Osteocyte (in vitro differentiated cells): ENCODE results near the gene CHCHD4. TPM values are rescaled to one million over a fixed set of nuclear protein-coding genes. Genes with fewer than 3 reads are reported as not detected.

ENCODE experiments used
- DNase-seq: peaks from one replicate; pipeline ENCODE4 v3.0.0; 2021; ENCODE audit warnings: mixed read lengths; ENCODE audit not compliant: unreplicated experiment; ENCODE audit errors: extremely low spot score
- H3K27ac Mint-ChIP-seq: one replicate; pipeline ENCODE4 v1.8.0; 2021; ENCODE audit warnings: mild to moderate bottlenecking, mixed read lengths; ENCODE audit not compliant: unreplicated experiment
- H3K27me3 Mint-ChIP-seq: one replicate; pipeline ENCODE4 v1.8.0; 2021; ENCODE audit warnings: mixed read lengths; ENCODE audit not compliant: unreplicated experiment
- H3K36me3 Mint-ChIP-seq: one replicate; pipeline ENCODE4 v1.8.0; 2021; ENCODE audit warnings: mixed read lengths; ENCODE audit not compliant: unreplicated experiment
- H3K4me1 Mint-ChIP-seq: one replicate; pipeline ENCODE4 v1.8.0; 2021; ENCODE audit warnings: mixed read lengths; ENCODE audit not compliant: unreplicated experiment
- H3K4me3 Mint-ChIP-seq: one replicate; pipeline ENCODE4 v1.8.0; 2021; ENCODE audit warnings: mild to moderate bottlenecking, moderate library complexity, mixed read lengths; ENCODE audit not compliant: unreplicated experiment
- H3K9me3 Mint-ChIP-seq: one replicate; pipeline ENCODE4 v1.8.0; 2021; ENCODE audit warnings: mixed read lengths; ENCODE audit not compliant: unreplicated experiment
- total RNA-seq: library from RNA; stranded (reverse); gene quantifications from 2 replicates; pipeline ENCODE4 v1.2.1, GENCODE V29; 2021
- TF ChIP-seq, protein P1 (sequence below): fragments of 200-600 bp; sonication (generic); IDR thresholded peaks from 2 replicates; pipeline ENCODE4 v1.5.0; 2021; ENCODE audit warnings: antibody characterized with exemption, mild to moderate bottlenecking, moderate library complexity

The CHCHD4 gene
- total RNA-seq, 1 donor from 2014 or later, result 7.2 TPM

DNA sequence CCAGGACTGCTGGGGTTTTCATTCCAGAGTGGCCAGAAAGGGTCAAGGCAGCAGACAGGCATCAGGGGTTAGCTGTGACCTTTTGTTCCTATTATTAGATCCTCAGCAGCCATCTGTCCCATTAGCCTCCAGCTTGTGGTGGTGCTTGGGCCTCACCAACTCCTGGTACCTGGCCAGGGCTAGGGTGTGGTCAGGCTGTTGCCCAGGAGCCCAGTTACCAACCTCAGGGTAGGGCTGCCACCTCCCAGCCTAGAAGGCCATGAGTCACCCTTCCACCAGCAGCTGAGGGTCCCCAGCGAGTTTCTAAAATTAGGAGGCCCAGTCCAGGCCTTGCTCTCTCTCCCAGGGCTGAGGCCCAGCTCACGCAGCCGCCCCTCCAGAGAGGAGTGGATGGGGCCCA, 12.3 kb upstream of the CHCHD4 start:
- H3K36me3 Mint-ChIP-seq, result peaks cover 39% of the 10 kb centered on the region
- H3K4me1 Mint-ChIP-seq, result peaks cover 4% of the 10 kb centered on the region
- no peaks in the 10 kb centered on the region for H3K9me3 Mint-ChIP-seq
- DNase-seq, result no peak
- H3K27me3 Mint-ChIP-seq, result no peaks in the 10 kb centered on the region
- TF ChIP-seq, protein P1, sequence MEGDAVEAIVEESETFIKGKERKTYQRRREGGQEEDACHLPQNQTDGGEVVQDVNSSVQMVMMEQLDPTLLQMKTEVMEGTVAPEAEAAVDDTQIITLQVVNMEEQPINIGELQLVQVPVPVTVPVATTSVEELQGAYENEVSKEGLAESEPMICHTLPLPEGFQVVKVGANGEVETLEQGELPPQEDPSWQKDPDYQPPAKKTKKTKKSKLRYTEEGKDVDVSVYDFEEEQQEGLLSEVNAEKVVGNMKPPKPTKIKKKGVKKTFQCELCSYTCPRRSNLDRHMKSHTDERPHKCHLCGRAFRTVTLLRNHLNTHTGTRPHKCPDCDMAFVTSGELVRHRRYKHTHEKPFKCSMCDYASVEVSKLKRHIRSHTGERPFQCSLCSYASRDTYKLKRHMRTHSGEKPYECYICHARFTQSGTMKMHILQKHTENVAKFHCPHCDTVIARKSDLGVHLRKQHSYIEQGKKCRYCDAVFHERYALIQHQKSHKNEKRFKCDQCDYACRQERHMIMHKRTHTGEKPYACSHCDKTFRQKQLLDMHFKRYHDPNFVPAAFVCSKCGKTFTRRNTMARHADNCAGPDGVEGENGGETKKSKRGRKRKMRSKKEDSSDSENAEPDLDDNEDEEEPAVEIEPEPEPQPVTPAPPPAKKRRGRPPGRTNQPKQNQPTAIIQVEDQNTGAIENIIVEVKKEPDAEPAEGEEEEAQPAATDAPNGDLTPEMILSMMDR, result no peak
- no peak overlapping the region for H3K4me3 Mint-ChIP-seq
- no peak overlapping the region for H3K27ac Mint-ChIP-seq

DNA sequence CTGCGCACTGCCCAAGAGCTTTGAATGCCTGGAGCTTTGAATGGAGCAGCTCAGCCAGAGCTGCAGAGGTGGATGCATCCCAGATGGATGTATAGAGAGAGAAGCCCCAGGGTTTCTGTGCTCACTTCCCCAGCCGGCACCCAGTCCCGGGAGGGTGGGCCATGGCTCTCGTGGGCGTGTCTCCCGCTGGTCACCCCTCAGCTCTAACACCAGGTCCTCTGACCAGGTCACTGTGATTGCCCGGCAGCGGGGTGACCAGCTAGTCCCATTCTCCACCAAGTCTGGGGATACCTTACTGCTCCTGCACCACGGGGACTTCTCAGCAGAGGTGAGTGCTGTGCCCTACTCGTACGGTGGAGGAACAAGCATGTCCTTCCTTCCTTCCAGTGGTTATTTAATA, 10.9 kb upstream of the CHCHD4 start:
- H3K36me3 Mint-ChIP-seq, result peaks cover 45% of the 10 kb centered on the region
- no peak overlapping the region for H3K27ac Mint-ChIP-seq
- no peak overlapping the region for H3K4me3 Mint-ChIP-seq
- no peaks in the 10 kb centered on the region for H3K4me1 Mint-ChIP-seq
- no peaks in the 10 kb centered on the region for H3K9me3 Mint-ChIP-seq
- H3K27me3 Mint-ChIP-seq, result no peaks in the 10 kb centered on the region
- no peak for DNase-seq
- TF ChIP-seq, protein P1, result no peak

DNA sequence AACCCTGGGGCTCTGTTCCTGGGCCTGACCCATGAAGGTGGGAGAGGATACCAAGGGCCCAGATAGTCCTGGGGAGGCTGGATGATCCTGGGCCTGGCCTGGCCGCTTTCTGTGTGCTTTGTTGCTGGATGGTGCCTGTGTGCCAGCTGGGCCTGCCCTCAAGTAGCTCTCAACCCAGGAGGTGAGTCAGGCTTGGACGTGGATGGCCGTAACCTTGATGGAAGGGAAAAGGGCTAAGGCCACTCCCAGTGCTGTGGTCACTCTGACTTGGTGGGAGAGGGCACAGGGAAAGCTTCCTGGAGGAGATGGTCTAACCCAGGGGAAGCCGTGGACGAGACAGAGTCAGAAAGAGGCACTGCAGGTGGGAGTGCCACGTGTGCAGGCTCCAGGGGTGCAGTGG, 9.6 kb upstream of the CHCHD4 start:
- no peaks in the 10 kb centered on the region for H3K4me1 Mint-ChIP-seq
- no peak for DNase-seq
- H3K27me3 Mint-ChIP-seq, result no peaks in the 10 kb centered on the region
- peaks cover 54% of the 10 kb centered on the region for H3K36me3 Mint-ChIP-seq
- H3K4me3 Mint-ChIP-seq, result no peak overlapping the region
- no peak overlapping the region for H3K27ac Mint-ChIP-seq
- TF ChIP-seq, protein P1, result no peak
- H3K9me3 Mint-ChIP-seq, result no peaks in the 10 kb centered on the region

DNA sequence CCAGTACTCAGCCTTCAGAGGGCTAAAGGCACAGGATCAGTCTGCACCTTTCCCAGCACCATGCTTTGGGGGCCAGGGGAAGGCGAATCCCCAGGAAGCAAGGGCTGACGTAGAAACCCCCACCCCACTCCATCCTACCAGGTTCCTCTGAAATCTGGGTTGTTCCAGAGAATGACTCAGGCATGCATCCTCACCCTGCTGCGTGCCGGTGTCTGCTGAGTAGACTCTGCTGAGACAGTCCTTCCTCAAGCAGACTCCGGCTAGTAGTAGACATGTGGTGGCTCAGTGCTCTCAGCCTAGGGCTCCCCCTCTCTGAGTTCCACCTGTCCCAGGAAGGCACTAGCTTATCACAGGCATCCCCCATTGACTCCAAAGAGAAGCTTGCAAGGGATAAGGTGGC, 9.2 kb upstream of the CHCHD4 start:
- DNase-seq, result no peak
- TF ChIP-seq, protein P1, result no peak
- Mint-ChIP-seq H3K36me3 (peaks cover 55% of the 10 kb centered on the region), H3K27ac (no peak overlapping the region), H3K4me1 (no peaks in the 10 kb centered on the region), H3K9me3 (no peaks in the 10 kb centered on the region), H3K4me3 (no peak overlapping the region), H3K27me3 (no peaks in the 10 kb centered on the region)

DNA sequence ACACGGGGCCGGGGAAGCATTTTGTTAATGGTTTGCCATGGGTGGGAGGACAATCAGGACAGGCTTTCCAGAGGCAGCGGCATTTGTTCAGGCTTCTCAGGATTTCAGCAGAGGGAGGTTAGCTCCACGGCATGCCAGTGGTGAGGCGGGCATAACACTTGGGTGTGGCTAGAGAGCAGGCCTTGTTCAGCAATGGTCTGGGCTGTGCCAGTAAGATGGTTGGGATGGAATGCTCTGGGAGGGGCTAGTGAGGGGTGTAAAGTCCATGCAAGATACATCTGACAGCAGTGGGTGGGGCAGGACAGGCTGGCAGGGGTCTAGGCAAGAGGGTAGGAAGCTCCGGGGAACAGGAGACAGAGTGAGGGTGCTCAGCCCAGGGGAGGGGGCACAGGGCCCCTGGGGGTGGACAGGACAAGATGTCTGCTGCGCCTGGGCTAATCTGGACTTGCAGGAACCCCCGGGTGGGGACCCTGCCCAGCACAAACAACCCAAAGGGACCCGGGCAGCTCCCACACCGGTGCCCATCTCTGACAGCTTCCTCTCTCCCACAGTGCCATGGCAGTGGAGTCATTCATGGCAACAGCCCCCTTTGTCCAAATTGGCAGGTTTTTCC, 8.6 kb upstream of the CHCHD4 start:
- Mint-ChIP-seq H3K9me3 (no peaks in the 10 kb centered on the region), H3K27me3 (no peaks in the 10 kb centered on the region), H3K27ac (no peak overlapping the region), H3K4me1 (no peaks in the 10 kb centered on the region), H3K36me3 (peaks cover 59% of the 10 kb centered on the region), H3K4me3 (no peak overlapping the region)
- TF ChIP-seq, protein P1, result no peak
- DNase-seq, result no peak
